HEK293 (cell line): ENCODE data around the gene HK3.

Source experiments
- CTCF ChIA-PET: fragments of 350-600 bp; formaldehyde crosslinking; extraction: SDS; loops from one replicate; lab custom pipeline; 2021; ENCODE audit warnings: antibody characterized with exemption; lab: Yijun Ruan, JAX
- POLR2A ChIA-PET: fragments of 300-600 bp; formaldehyde crosslinking; extraction: SDS; loops from one replicate; lab custom pipeline; 2020; ENCODE audit warnings: antibody characterized with exemption, inconsistent platforms; lab: Yijun Ruan, JAX
- H3K27ac ChIP-seq: fragments of 200-500 bp; sonication (Bioruptor generic); 2 replicates; pipeline ENCODE4 v1.5.1; 2014; ENCODE audit warnings: low read depth, low read length, control low read depth, inconsistent platforms; ENCODE audit errors: extremely low read depth
- H3K36me3 ChIP-seq, 2 experiments: fragments of 200-500 bp in 1 of 2; sonication (Bioruptor generic) in 1 of 2; 1 replicate in 1 of 2; 2 replicates in 1 of 2; pipeline ENCODE4 v1.5.1; 2014 to 2017; ENCODE audit warnings: inconsistent platforms in 2 of 2, low read length in 2 of 2; ENCODE audit not compliant: control insufficient read depth in 2 of 2, insufficient read depth in 1 of 2
- H3K4me1 ChIP-seq: fragments of 200-500 bp; sonication (Bioruptor generic); 2 replicates; pipeline ENCODE4 v1.5.1; 2014; ENCODE audit warnings: mild to moderate bottlenecking, low read length, inconsistent platforms; ENCODE audit not compliant: control insufficient read depth, insufficient read depth
- H3K4me3 ChIP-seq: 2 replicates; pipeline ENCODE4 v1.5.1; 2011; ENCODE audit warnings: low read depth, mild to moderate bottlenecking, control low read depth, low read length, moderate library complexity
- H3K9me3 ChIP-seq: fragments of 200-500 bp; sonication (Bioruptor generic); 2 replicates; pipeline ENCODE4 v1.5.1; 2014; ENCODE audit warnings: low read depth, low read length, inconsistent platforms; ENCODE audit not compliant: control insufficient read depth, insufficient read depth
- AEBP2 ChIP-seq: fragments of 450-650 bp; formaldehyde crosslinking; IDR thresholded peaks from 2 replicates; pipeline ENCODE4 v1.5.1; 2016; ENCODE audit warnings: missing biosample characterization, missing genetic modification characterization, borderline replicate concordance
- IKZF3 ChIP-seq: fragments of 450-650 bp; IDR thresholded peaks from 2 replicates; pipeline ENCODE4 v1.5.0; 2018; ENCODE audit warnings: missing biosample characterization, mild to moderate bottlenecking, missing genetic modification characterization, moderate library complexity
- SP3 ChIP-seq: fragments of 450-650 bp; formaldehyde crosslinking; IDR thresholded peaks from 2 replicates; pipeline ENCODE4 v1.5.1; 2016; ENCODE audit warnings: missing biosample characterization, missing genetic modification characterization
- ZNF302 ChIP-seq: fragments of 450-650 bp; formaldehyde crosslinking; IDR thresholded peaks from 2 replicates; pipeline ENCODE4 v1.5.1; 2016; ENCODE audit warnings: missing biosample characterization, missing genetic modification characterization, low read depth
- ZNF324 ChIP-seq: fragments of 450-650 bp; formaldehyde crosslinking; IDR thresholded peaks from 2 replicates; pipeline ENCODE4 v1.5.1; 2016; ENCODE audit warnings: missing biosample characterization, missing genetic modification characterization
- ZNF677 ChIP-seq: fragments of 450-650 bp; IDR thresholded peaks from 2 replicates; pipeline ENCODE4 v1.5.0; 2018; ENCODE audit warnings: missing biosample characterization, mild to moderate bottlenecking, missing genetic modification characterization, moderate library complexity
- ZSCAN16 ChIP-seq: fragments of 450-650 bp; formaldehyde crosslinking; IDR thresholded peaks from 2 replicates; pipeline ENCODE4 v1.5.1; 2016; ENCODE audit warnings: missing biosample characterization, missing genetic modification characterization
- ZSCAN4 ChIP-seq: fragments of 450-650 bp; formaldehyde crosslinking; IDR thresholded peaks from 2 replicates; pipeline ENCODE4 v1.5.1; 2017; ENCODE audit warnings: missing biosample characterization, missing genetic modification characterization
- TF ChIP-seq, protein P1 (sequence below): fragments of 450-650 bp; formaldehyde crosslinking; IDR thresholded peaks from 2 replicates; pipeline ENCODE4 v1.5.1; 2016; ENCODE audit warnings: missing biosample characterization, missing genetic modification characterization
- TF ChIP-seq, protein P2 (sequence below): fragments of 450-650 bp; formaldehyde crosslinking; IDR thresholded peaks from 2 replicates; pipeline ENCODE4 v1.5.1; 2016; ENCODE audit warnings: missing biosample characterization, missing genetic modification characterization
- TF ChIP-seq, protein P3 (sequence below): fragments of 450-650 bp; formaldehyde crosslinking; IDR thresholded peaks from 2 replicates; pipeline ENCODE4 v1.5.1; 2016; ENCODE audit warnings: missing biosample characterization, missing genetic modification characterization
- TF ChIP-seq, protein P4 (sequence below): sonication (generic); formaldehyde crosslinking; IDR thresholded peaks from 2 replicates; pipeline ENCODE4 v1.8.1; 2022; ENCODE audit warnings: mild to moderate bottlenecking, moderate library complexity, missing genetic modification reagents

HK3 gene

GRCh38 chr5:176902102-176902814, 3.1 kb upstream of the HK3 start:
- Histone ChIP-seq H3K27ac (no peak overlapping the region), H3K4me3 (no peak overlapping the region), H3K9me3 (no peaks in the 10 kb centered on the region), H3K4me1 (no peaks in the 10 kb centered on the region), H3K36me3 (peaks cover 9 to 57% of the 10 kb centered on the region in 2 experiments; a peak in 2 of 3 replicates)
- ChIA-PET CTCF (interaction anchor here (0.6 to 2.3 kb wide), 4 partner anchors 28 to 245 kb away, joined by 3 to 13 read pairs (median 4); no protein-coding TSS in a partner anchor), POLR2A (interaction anchor here (0.8 kb wide), 1 partner anchor 20 kb away, joined by 7 read pairs; no protein-coding TSS in a partner anchor)
- no peak for TF ChIP-seq AEBP2 (tag by site-specific recombination)
- TF ChIP-seq, protein P1, sequence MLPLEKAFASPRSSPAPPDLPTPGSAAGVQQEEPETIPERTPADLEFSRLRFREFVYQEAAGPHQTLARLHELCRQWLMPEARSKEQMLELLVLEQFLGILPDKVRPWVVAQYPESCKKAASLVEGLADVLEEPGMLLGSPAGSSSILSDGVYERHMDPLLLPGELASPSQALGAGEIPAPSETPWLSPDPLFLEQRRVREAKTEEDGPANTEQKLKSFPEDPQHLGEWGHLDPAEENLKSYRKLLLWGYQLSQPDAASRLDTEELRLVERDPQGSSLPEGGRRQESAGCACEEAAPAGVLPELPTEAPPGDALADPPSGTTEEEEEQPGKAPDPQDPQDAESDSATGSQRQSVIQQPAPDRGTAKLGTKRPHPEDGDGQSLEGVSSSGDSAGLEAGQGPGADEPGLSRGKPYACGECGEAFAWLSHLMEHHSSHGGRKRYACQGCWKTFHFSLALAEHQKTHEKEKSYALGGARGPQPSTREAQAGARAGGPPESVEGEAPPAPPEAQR (tag by site-specific recombination) = no peak

GRCh38 chr5:176901260-176902101, 2.3 kb upstream of the HK3 start:
- ChIA-PET POLR2A (interaction anchor here (0.8 to 0.9 kb wide), 2 partner anchors 19 to 241 kb away, joined by 3 to 7 read pairs; no protein-coding TSS in a partner anchor), CTCF (interaction anchor here (0.6 to 2.0 kb wide), 3 partner anchors 19 to 241 kb away, joined by 3 to 6 read pairs (median 3); no protein-coding TSS in a partner anchor)
- TF ChIP-seq AEBP2 (tag by site-specific recombination) (no peak), IKZF3 (tag by site-specific recombination) (no peak), SP3 (tag by site-specific recombination) (no peak), ZNF324 (tag by site-specific recombination) (no peak)
- TF ChIP-seq, protein P2, sequence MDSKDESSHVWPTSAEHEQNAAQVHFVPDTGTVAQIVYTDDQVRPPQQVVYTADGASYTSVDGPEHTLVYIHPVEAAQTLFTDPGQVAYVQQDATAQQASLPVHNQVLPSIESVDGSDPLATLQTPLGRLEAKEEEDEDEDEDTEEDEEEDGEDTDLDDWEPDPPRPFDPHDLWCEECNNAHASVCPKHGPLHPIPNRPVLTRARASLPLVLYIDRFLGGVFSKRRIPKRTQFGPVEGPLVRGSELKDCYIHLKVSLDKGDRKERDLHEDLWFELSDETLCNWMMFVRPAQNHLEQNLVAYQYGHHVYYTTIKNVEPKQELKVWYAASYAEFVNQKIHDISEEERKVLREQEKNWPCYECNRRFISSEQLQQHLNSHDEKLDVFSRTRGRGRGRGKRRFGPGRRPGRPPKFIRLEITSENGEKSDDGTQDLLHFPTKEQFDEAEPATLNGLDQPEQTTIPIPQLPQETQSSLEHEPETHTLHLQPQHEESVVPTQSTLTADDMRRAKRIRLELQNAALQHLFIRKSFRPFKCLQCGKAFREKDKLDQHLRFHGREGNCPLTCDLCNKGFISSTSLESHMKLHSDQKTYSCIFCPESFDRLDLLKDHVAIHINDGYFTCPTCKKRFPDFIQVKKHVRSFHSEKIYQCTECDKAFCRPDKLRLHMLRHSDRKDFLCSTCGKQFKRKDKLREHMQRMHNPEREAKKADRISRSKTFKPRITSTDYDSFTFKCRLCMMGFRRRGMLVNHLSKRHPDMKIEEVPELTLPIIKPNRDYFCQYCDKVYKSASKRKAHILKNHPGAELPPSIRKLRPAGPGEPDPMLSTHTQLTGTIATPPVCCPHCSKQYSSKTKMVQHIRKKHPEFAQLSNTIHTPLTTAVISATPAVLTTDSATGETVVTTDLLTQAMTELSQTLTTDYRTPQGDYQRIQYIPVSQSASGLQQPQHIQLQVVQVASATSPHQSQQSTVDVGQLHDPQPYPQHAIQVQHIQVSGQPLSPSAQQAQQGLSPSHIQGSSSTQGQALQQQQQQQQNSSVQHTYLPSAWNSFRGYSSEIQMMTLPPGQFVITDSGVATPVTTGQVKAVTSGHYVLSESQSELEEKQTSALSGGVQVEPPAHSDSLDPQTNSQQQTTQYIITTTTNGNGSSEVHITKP (tag by site-specific recombination) = peak; percentile 88
- H3K4me1 ChIP-seq = no peaks in the 10 kb centered on the region
- H3K27ac ChIP-seq = no peak overlapping the region
- no peak overlapping the region for H3K4me3 ChIP-seq
- no peaks in the 10 kb centered on the region for H3K9me3 ChIP-seq
- H3K36me3 ChIP-seq = peaks cover 8 to 49% of the 10 kb centered on the region in 2 experiments; a peak in 2 of 3 replicates

- Histone ChIP-seq H3K9me3 (no peaks in the 10 kb centered on the region), H3K27ac (no peak overlapping the region), H3K4me1 (no peaks in the 10 kb centered on the region), H3K36me3 (peaks cover 8 to 42% of the 10 kb centered on the region in 2 experiments; a peak in 2 of 3 replicates), H3K4me3 (no peak overlapping the region)
- ChIA-PET POLR2A (interaction anchor here (0.9 kb wide), 1 partner anchor 240 kb away, joined by 3 read pairs; no protein-coding TSS in a partner anchor), CTCF (interaction anchor here (0.7 to 2.0 kb wide), 3 partner anchors 18 to 240 kb away, joined by 3 to 6 read pairs (median 3); no protein-coding TSS in a partner anchor)
- TF ChIP-seq ZNF302 (tag by site-specific recombination) = no peak
- TF ChIP-seq, protein P3, sequence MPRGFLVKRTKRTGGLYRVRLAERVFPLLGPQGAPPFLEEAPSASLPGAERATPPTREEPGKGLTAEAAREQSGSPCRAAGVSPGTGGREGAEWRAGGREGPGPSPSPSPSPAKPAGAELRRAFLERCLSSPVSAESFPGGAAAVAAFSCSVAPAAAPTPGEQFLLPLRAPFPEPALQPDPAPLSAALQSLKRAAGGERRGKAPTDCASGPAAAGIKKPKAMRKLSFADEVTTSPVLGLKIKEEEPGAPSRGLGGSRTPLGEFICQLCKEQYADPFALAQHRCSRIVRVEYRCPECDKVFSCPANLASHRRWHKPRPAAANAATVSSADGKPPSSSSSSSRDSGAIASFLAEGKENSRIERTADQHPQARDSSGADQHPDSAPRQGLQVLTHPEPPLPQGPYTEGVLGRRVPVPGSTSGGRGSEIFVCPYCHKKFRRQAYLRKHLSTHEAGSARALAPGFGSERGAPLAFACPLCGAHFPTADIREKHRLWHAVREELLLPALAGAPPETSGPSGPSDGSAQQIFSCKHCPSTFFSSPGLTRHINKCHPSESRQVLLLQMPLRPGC (tag by site-specific recombination) = no peak
- no peak for TF ChIP-seq ZSCAN16 (tag by site-specific recombination)
- no peak for TF ChIP-seq ZNF677
- TF ChIP-seq, protein P4, sequence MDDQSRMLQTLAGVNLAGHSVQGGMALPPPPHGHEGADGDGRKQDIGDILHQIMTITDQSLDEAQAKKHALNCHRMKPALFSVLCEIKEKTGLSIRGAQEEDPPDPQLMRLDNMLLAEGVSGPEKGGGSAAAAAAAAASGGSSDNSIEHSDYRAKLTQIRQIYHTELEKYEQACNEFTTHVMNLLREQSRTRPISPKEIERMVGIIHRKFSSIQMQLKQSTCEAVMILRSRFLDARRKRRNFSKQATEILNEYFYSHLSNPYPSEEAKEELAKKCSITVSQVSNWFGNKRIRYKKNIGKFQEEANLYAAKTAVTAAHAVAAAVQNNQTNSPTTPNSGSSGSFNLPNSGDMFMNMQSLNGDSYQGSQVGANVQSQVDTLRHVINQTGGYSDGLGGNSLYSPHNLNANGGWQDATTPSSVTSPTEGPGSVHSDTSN (CRISPR knock-in tag) = no peak
- no peak for TF ChIP-seq ZSCAN4 (tag by site-specific recombination)
Measured at GRCh38 chr5:176900780-176901204, 1.6 kb upstream of the HK3 start.
